Right atrium auricular region (tissue), 2 donors: ENCODE results near the gene BSCL2. TPM values are rescaled to one million over a fixed set of nuclear protein-coding genes. Genes with fewer than 3 reads are reported as not detected.

ENCODE experiments used
- DNase-seq: peaks from one replicate; pipeline ENCODE4 v3.0.0-alpha.2; 2019; ENCODE audit warnings: low spot score
- H3K27ac ChIP-seq, 2 donors: fragments of 200-600 bp; sonication (generic); 1 replicate in 1 of 2; 2 replicates in 1 of 2; pipeline ENCODE4 v1.5.1; 2016 to 2019
- H3K27me3 ChIP-seq, 2 donors: fragments of 200-600 bp; sonication (generic); one replicate each; pipeline versions ENCODE4 v1.5.1 to v1.6.0; 2017 to 2019
- H3K36me3 ChIP-seq: fragments of 200-600 bp; sonication (generic); one replicate; pipeline ENCODE4 v1.5.1; 2016
- H3K4me1 ChIP-seq, 2 donors: fragments of 200-600 bp; sonication (generic); one replicate each; pipeline versions ENCODE4 v1.5.1 to v1.6.0; 2017 to 2019
- H3K4me3 ChIP-seq, 2 donors: fragments of 200-600 bp; sonication (generic); 1 replicate in 1 of 2; 2 replicates in 1 of 2; pipeline ENCODE4 v1.5.1; 2017 to 2019; ENCODE audit warnings: mild to moderate bottlenecking in 1 of 2, moderate library complexity in 1 of 2
- H3K9me3 ChIP-seq, 2 donors: fragments of 200-600 bp; sonication (generic); one replicate each; pipeline ENCODE4 v1.5.1; 2019
- CTCF ChIP-seq, 2 donors: fragments of 200-600 bp; sonication (generic); IDR thresholded peaks; one replicate each; pipeline ENCODE4 v1.5.1; 2019; ENCODE audit warnings: antibody characterized with exemption in 2 of 2
- total RNA-seq, 2 donors: library from RNA; depleted of rRNA; stranded (reverse); fragments of >200 nt; gene quantifications; one replicate each; pipeline ENCODE4 v1.1.0, GENCODE V29; 2016

BSCL2 gene
- total RNA-seq, result 10 to 100 TPM; 18.6 to 23.0 TPM

DNA sequence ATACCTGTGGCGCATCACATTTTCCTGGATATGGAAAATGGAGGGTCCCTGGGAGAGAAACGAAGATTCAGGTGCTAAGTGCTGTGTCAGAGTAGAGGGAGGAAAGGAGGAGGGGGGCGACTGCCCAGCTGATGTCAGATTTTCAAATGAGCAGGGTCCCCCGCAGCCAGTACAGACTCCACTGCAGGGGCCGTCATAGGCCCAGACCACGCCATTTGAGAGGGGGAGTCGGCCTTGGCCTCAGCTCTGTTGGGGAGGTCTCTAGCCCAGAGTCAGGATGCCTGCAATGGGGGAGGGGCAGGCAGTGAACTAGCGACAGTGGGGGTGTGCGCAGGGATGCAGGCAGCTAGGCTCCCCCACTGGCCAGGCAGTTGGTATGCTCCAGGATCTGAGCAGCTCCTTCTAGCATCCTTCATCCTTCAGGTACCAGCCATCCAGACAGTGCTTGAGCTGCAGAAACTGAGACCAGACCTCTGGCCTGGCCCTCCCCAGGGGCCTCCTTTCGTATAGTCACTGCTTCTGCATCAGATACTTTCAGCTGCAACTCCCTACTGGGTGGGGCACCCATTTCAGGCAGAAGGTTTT is at the start of gene BSCL2, which contains the start of gene GNG3:
TSS of gene BSCL2 (minus strand) at position 148 of the 585 bp plus-strand sequence. CDS start 229 bp downstream, outside the sequence.
TSS of gene GNG3 (plus strand) at position 400 of the 585 bp plus-strand sequence. CDS start 620 bp downstream, outside the sequence.
- no peak for TF ChIP-seq CTCF (IDR thresholded peaks at IDR 0.05)
- DNase-seq, result no peak
- peaks cover 0 to 41% of the 10 kb centered on the region in 2 donors for H3K4me1 ChIP-seq

DNA sequence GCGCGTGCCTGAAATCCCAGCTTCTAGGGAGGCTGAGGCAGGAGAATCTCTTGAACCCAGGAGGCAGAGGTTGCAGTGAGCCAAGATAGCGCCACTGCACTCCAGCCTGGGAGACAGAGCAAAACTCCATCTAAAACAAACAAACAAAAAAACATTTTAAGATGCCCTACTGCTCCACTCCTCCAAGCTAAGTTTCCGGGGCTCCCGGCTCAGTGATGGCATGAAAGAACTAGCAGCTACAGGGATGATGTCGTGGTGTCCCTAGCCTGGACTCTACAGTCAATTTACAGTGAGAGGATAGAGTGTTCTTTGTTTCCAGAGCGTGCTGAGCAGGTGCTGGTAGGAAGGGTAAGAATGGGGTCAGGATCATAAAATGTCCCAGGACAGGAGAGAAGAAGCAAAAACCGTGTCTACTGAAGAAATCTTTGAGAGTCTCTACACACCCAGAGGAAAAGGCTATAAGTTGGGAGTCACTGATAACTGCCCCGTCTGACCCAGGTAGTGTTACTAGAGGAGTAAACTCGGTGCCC is 47.9 kb upstream of the BSCL2 start:
- Histone ChIP-seq H3K36me3 (peaks cover 5% of the 10 kb centered on the region), H3K27ac (no peak overlapping the region), H3K27me3 (no peaks in the 10 kb centered on the region), H3K4me1 (peaks cover 0 to 27% of the 10 kb centered on the region in 2 donors), H3K4me3 (no peak overlapping the region), H3K9me3 (no peaks in the 10 kb centered on the region)
- DNase-seq, result no peak
- TF ChIP-seq CTCF (IDR thresholded peaks at IDR 0.05), result no peak

More for the DNA sequence above, at the start of gene BSCL2, which contains the start of gene GNG3:
- H3K27ac ChIP-seq, result peak within 1 kb of the TSS; percentile 93 to 98
- H3K27me3 ChIP-seq, result no peaks in the 10 kb centered on the region
- H3K36me3 ChIP-seq, result peaks cover 18% of the 10 kb centered on the region
- peak within 1 kb of the TSS; percentile 69 to 84 for H3K4me3 ChIP-seq
- H3K9me3 ChIP-seq, result no peaks in the 10 kb centered on the region

DNA sequence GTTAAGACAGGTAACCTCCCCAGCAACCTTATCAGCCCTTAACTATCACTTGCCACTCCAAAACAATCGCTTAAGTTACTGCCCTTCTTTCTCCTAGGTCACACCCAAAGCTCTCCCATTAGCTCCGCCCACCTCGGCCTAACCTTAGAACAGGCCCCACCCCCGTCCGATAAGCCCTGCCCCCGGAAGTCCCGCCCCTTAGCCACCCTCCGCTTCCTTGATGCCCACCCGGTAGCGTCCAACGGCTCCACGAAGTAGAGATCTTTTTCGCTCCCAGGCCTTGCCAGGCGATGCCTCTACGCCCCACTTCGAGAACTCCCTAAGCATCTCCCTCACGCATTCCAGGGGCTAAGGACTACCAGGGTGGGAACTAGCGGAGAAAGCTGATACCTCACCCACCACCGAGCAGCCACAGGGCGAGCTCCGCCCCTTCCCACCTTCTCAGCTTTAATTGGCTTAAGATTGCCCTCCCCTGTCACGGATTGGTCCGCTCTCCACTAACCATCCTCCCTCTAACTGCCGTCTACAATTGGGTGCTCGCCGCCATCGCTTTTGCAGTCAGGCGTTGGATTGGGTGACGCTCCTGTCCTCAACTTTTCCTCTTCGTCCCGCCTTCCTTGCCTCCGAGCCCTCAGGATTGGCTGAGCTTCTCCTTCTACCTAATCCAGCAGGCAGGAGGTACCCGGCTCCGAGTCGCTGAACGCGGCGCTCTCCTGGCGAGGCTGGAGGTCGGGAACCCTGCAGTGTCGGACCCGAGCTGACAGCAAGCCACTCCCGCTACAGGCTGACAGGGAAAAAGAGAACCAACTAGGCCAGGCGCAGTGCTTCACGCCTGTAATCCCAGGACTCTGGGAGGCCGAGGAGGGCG is 46.7 kb upstream of the BSCL2 start, which contains the start of gene ZBTB3:
TSS of gene ZBTB3 (minus strand) at position 425 of the 868 bp plus-strand sequence. CDS start 496 bp downstream, outside the sequence.
- no peak for TF ChIP-seq CTCF (IDR thresholded peaks at IDR 0.05)
- H3K27ac ChIP-seq, result peak within 1 kb of the TSS; percentile 89 to 94
- no peaks in the 10 kb centered on the region for H3K9me3 ChIP-seq
- peaks cover 5% of the 10 kb centered on the region for H3K36me3 ChIP-seq
- DNase-seq, result peak; percentile 99
- H3K4me1 ChIP-seq, result peaks cover 0 to 27% of the 10 kb centered on the region in 2 donors
- H3K27me3 ChIP-seq, result no peaks in the 10 kb centered on the region
- peak within 1 kb of the TSS; percentile 64 to 68 for H3K4me3 ChIP-seq

DNA sequence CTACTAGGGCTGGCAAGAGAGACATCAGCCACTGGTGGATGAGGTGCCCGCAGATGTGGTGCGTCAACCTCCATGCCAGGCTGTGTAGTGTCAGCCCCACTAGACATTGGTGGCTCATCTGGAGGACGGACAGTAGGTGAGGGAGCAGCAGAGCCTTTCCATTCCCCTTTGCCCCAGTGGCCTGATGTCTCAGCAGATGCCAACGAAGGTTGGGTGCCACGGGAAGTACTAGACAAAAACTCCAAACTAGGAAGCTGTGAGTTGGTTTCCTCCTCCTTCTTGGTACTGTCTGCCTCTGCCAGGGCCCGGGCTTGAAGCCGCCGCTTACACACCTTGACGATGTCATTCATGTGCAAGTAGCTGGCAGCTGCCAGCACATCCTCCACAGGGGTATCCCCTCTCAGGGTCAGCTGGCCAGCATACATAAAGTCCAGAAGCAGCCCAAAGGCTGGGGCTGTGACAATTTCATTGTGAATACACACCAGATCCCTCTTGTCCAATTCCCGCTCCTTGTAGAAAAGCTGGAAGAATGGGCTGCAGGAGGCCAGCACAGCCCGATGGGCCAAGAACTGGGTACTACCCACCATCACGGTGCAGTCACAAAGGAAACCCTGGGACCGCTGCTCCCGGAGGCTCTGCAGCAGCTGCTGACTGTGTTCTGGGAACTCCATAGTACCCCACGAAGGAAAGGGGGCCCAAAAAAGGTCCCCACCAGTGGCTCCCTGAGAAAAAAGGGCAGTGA is 45.9 kb upstream of the BSCL2 start:
- no peak for DNase-seq

More for the DNA sequence above, 45.9 kb upstream of the BSCL2 start:
- Histone ChIP-seq H3K27me3 (no peaks in the 10 kb centered on the region), H3K36me3 (peaks cover 5% of the 10 kb centered on the region), H3K4me1 (peaks cover 0 to 27% of the 10 kb centered on the region in 2 donors), H3K9me3 (no peaks in the 10 kb centered on the region), H3K4me3 (peak overlapping the region; percentile 64 to 68), H3K27ac (peak overlapping the region; percentile 89 to 94)
- no peak for TF ChIP-seq CTCF (IDR thresholded peaks at IDR 0.05)
